MM.1S (cell line): ENCODE measurements around the gene KIZ.

ENCODE experiments used
- DNase-seq: peaks from one replicate; pipeline ENCODE4 v3.0.0-alpha.2; 2015
- H2AFZ ChIP-seq: fragments of 300-600 bp; sonication (generic); 2 replicates; pipeline ENCODE4 v1.6.0; 2016; ENCODE audit warnings: antibody characterized with exemption, low read length
- H3F3A ChIP-seq: fragments of 300-600 bp; sonication (generic); 2 replicates; pipeline ENCODE4 v1.6.1; 2016; ENCODE audit warnings: mild to moderate bottlenecking, antibody characterized with exemption, low read length, moderate library complexity, mixed read lengths; ENCODE audit not compliant: insufficient read depth
- H3K27ac ChIP-seq: fragments of 300-600 bp; sonication (generic); 2 replicates; pipeline ENCODE4 v1.5.1; 2016; ENCODE audit warnings: mild to moderate bottlenecking, low read length
- H3K27me3 ChIP-seq: fragments of 300-600 bp; sonication (generic); replicated peaks from 2 replicates; pipeline ENCODE4 v1.6.0; 2016; ENCODE audit warnings: low read length; ENCODE audit not compliant: insufficient read depth
- H3K36me3 ChIP-seq: fragments of 300-600 bp; sonication (generic); replicated peaks from 2 replicates; pipeline ENCODE4 v1.6.1; 2016; ENCODE audit warnings: mild to moderate bottlenecking, low read length, mixed read lengths; ENCODE audit not compliant: insufficient read depth
- H3K4me1 ChIP-seq: fragments of 300-600 bp; sonication (generic); 2 replicates; pipeline ENCODE4 v1.6.1; 2016; ENCODE audit warnings: low read length, mixed read lengths
- H3K4me2 ChIP-seq: fragments of 300-600 bp; sonication (generic); 2 replicates; pipeline ENCODE4 v1.6.0; 2016; ENCODE audit warnings: low read depth, low read length
- H3K4me3 ChIP-seq: fragments of 300-600 bp; sonication (generic); 2 replicates; pipeline ENCODE4 v1.5.1; 2016; ENCODE audit warnings: low read length, mixed read lengths
- H3K79me2 ChIP-seq: fragments of 300-600 bp; sonication (generic); 2 replicates; pipeline ENCODE4 v1.6.1; 2016; ENCODE audit warnings: mixed run types, low read length, mixed read lengths
- H3K9ac ChIP-seq: fragments of 300-600 bp; sonication (generic); 2 replicates; pipeline ENCODE4 v1.6.1; 2016; ENCODE audit warnings: low read length, mixed read lengths
- H3K9me2 ChIP-seq: fragments of 300-600 bp; sonication (generic); replicated peaks from 2 replicates; pipeline ENCODE4 v1.6.1; 2016; ENCODE audit warnings: mild to moderate bottlenecking, low read length, mixed read lengths; ENCODE audit not compliant: insufficient read depth
- H3K9me3 ChIP-seq: fragments of 300-600 bp; sonication (generic); replicated peaks from 2 replicates; pipeline ENCODE4 v1.6.1; 2016; ENCODE audit warnings: mild to moderate bottlenecking, low read length, mixed read lengths; ENCODE audit not compliant: insufficient read depth
- H4K20me1 ChIP-seq: fragments of 300-600 bp; sonication (generic); 2 replicates; pipeline ENCODE4 v1.6.1; 2016; ENCODE audit warnings: mild to moderate bottlenecking, low read length, moderate library complexity, mixed read lengths; ENCODE audit not compliant: insufficient read depth
- EZH2 ChIP-seq: fragments of 300-600 bp; sonication (generic); optimal IDR thresholded peaks from 2 replicates; pipeline ENCODE3; 2017; ENCODE audit warnings: low read depth, mild to moderate bottlenecking, antibody characterized with exemption, low read length, mixed read lengths
- EZH2phosphoT487 ChIP-seq: fragments of 300-600 bp; sonication (generic); IDR thresholded peaks from 2 replicates; pipeline ENCODE4 v1.6.1; 2018; ENCODE audit warnings: antibody characterized with exemption, low read length
- TF ChIP-seq, protein P1 (sequence below): fragments of 300-600 bp; sonication (generic); IDR thresholded peaks from 2 replicates; pipeline ENCODE4 v1.5.1; 2016; ENCODE audit warnings: antibody characterized with exemption, low read length, mixed read lengths

Gene KIZ

DNA sequence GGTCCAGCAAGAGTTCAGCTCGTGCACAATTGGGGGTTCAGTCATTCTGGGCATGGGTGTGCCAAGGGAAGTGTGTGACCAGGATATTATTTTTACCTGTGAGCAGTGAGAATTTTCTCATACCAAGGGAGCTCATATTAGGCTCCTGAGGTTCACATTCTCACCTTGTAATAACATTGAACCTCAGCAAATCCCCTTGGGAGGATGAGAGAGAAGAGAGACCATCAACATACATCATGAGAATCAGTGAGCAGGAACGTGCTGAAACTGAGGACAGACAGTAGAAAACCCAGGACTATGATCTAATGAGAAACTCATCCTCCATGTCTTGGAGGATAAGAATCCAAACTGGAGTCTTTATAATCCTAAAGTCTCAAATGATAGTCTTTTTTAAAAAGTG, 143.9 kb downstream of the KIZ start:
- H3K27me3 ChIP-seq = no peaks in the 10 kb centered on the region
- no peak overlapping the region for H3K27ac ChIP-seq
- no peak overlapping the region for H3K9ac ChIP-seq
- H3K36me3 ChIP-seq = no peaks in the 10 kb centered on the region
- H3K9me2 ChIP-seq = no peaks in the 10 kb centered on the region
- H2AFZ ChIP-seq = no peak overlapping the region
- no peaks in the 10 kb centered on the region for H3K79me2 ChIP-seq
- H3F3A ChIP-seq = peaks cover 20% of the 10 kb centered on the region
- no peaks in the 10 kb centered on the region for H4K20me1 ChIP-seq
- DNase-seq = no peak
- H3K4me3 ChIP-seq = no peak overlapping the region
- no peak overlapping the region for H3K4me2 ChIP-seq
- H3K9me3 ChIP-seq = no peaks in the 10 kb centered on the region
- peaks cover 29% of the 10 kb centered on the region for H3K4me1 ChIP-seq
- TF ChIP-seq EZH2phosphoT487 = no peak
- TF ChIP-seq, protein P1, sequence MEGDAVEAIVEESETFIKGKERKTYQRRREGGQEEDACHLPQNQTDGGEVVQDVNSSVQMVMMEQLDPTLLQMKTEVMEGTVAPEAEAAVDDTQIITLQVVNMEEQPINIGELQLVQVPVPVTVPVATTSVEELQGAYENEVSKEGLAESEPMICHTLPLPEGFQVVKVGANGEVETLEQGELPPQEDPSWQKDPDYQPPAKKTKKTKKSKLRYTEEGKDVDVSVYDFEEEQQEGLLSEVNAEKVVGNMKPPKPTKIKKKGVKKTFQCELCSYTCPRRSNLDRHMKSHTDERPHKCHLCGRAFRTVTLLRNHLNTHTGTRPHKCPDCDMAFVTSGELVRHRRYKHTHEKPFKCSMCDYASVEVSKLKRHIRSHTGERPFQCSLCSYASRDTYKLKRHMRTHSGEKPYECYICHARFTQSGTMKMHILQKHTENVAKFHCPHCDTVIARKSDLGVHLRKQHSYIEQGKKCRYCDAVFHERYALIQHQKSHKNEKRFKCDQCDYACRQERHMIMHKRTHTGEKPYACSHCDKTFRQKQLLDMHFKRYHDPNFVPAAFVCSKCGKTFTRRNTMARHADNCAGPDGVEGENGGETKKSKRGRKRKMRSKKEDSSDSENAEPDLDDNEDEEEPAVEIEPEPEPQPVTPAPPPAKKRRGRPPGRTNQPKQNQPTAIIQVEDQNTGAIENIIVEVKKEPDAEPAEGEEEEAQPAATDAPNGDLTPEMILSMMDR = no peak
- no peak for TF ChIP-seq EZH2

GRCh38 chr20:21270806-21271205, 144.9 kb downstream of the KIZ start:
- H3K9me3 ChIP-seq = no peaks in the 10 kb centered on the region
- DNase-seq = no peak
- no peak overlapping the region for H3K4me3 ChIP-seq
- TF ChIP-seq EZH2 (no peak), EZH2phosphoT487 (no peak)
- TF ChIP-seq, protein P1 = no peak
- no peaks in the 10 kb centered on the region for H3K9me2 ChIP-seq
- H3K36me3 ChIP-seq = no peaks in the 10 kb centered on the region
- no peaks in the 10 kb centered on the region for H3K79me2 ChIP-seq
- no peak overlapping the region for H3K9ac ChIP-seq
- H2AFZ ChIP-seq = no peak overlapping the region
- H3F3A ChIP-seq = peaks cover 20% of the 10 kb centered on the region
- no peaks in the 10 kb centered on the region for H4K20me1 ChIP-seq
- H3K27ac ChIP-seq = no peak overlapping the region
- no peak overlapping the region for H3K4me2 ChIP-seq
- H3K27me3 ChIP-seq = no peaks in the 10 kb centered on the region
- H3K4me1 ChIP-seq = peaks cover 29% of the 10 kb centered on the region

DNA sequence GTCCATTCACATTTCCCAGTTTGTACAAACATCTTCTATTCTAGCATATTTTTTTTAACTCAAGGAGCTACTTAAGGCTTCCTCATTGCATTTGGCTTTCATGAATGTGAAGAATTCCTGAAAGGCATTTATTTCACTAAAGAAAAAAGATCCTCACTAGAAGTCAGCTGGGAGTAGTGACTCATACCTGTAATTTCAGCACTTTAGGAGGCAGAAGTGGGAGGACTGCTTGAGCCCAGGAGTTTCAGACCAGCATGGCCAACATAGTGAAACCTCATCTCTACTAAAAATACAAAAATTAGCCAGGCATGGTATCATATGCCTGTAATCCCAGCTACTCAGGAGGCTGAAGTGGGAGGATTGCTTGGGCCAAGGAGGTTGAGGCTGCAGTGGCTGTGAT, 146.4 kb downstream of the KIZ start:
- no peak overlapping the region for H3K9ac ChIP-seq
- no peaks in the 10 kb centered on the region for H3K9me3 ChIP-seq
- peak; percentile 23 for DNase-seq
- no peak overlapping the region for H2AFZ ChIP-seq
- peak overlapping the region; percentile 55; the same call in 1 of the 2 replicates for H3K4me2 ChIP-seq
- peaks cover 29% of the 10 kb centered on the region for H3K4me1 ChIP-seq
- no peaks in the 10 kb centered on the region for H3K79me2 ChIP-seq
- peak overlapping the region; percentile 50; the same call in 1 of the 2 replicates for H3K27ac ChIP-seq
- H3K36me3 ChIP-seq = no peaks in the 10 kb centered on the region
- no peaks in the 10 kb centered on the region for H3K9me2 ChIP-seq
- H3F3A ChIP-seq = peaks cover 20% of the 10 kb centered on the region
- H3K4me3 ChIP-seq = no peak overlapping the region
- H3K27me3 ChIP-seq = no peaks in the 10 kb centered on the region
- TF ChIP-seq, protein P1 = no peak
- no peak for TF ChIP-seq EZH2phosphoT487
- no peak for TF ChIP-seq EZH2
- no peaks in the 10 kb centered on the region for H4K20me1 ChIP-seq
